Muscle of leg (tissue), 11 donors: ENCODE measurements around the gene ENPP5. TPM values are rescaled to one million over a fixed set of nuclear protein-coding genes. Genes with fewer than 3 reads are reported as not detected.

Source experiments
- DNase-seq: peaks from one replicate; pipeline ENCODE4 v3.0.0; 2013
- H3K27ac ChIP-seq: one replicate; pipeline ENCODE4 v1.5.1; 2013; ENCODE audit warnings: mild to moderate bottlenecking, low read length, control low read depth
- H3K27me3 ChIP-seq: one replicate; pipeline ENCODE4 v1.6.1; 2013; ENCODE audit warnings: low read length; ENCODE audit not compliant: control insufficient read depth, insufficient read depth
- H3K36me3 ChIP-seq: one replicate; pipeline ENCODE4 v1.6.1; 2013; ENCODE audit warnings: low read length; ENCODE audit not compliant: control insufficient read depth, insufficient read depth
- H3K4me1 ChIP-seq: one replicate; pipeline ENCODE4 v1.6.1; 2013; ENCODE audit warnings: low read length; ENCODE audit not compliant: control insufficient read depth, insufficient read depth
- H3K4me3 ChIP-seq: one replicate; pipeline ENCODE4 v1.5.1; 2013; ENCODE audit warnings: low read length, control low read depth
- H3K9me3 ChIP-seq: replicated peaks from 2 replicates; pipeline ENCODE4 v1.6.1; 2013; ENCODE audit warnings: low read depth, low read length; ENCODE audit not compliant: control insufficient read depth
- WGBS: methylation state at CpG from one replicate; pipeline ENCODE4 v1.1.5; 2013; ENCODE audit warnings: missing lambda C conversion rate; ENCODE audit not compliant: insufficient coverage; 5-methylcytosine and 5-hydroxymethylcytosine counted together
- polyA plus RNA-seq, 8 donors: library from polyadenylated mRNA; unstranded; fragments of 120-200 nt; gene quantifications; one replicate each; pipeline versions ENCODE4 v1.2.1 to v1.2.3, GENCODE V29; 2013; ENCODE audit warnings: inconsistent platforms in 1 of 8, low replicate concordance in 1 of 8; ENCODE audit not compliant: insufficient read length in 8 of 8, insufficient read depth in 1 of 8
- total RNA-seq: library from RNA; stranded (reverse); fragments of 120-200 nt; gene quantifications from one replicate; pipeline ENCODE4 v1.2.4, GENCODE V29; 2013

ENPP5 gene
- total and polyA plus RNA-seq, 9 donors: 2.6 to 5.9 (median 4.1) TPM

DNA sequence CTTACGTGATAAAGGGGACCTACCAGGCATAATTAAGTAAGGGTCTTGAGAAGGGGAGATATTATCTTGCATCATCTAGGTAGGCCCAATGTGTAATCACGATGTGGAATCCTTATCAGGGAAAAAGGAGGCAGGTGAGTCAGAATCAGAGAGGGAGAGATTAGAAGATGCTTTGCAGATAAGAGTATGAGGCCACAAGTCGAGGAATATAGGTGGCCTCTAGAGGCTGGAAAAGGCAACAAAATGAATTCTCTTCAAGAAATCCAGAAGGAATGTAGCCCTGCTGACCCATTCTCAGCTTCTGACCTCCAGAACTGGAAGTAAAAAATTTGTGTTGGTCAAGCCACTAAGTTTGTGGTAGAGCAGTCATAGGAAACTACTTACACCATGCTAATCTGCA lies 51.9 kb downstream of the ENPP5 start:
- no peak for DNase-seq
- H3K27ac ChIP-seq: no peak overlapping the region
- 65% methylated on average over 2 of the region's 3 CpGs for WGBS
- no peaks in the 10 kb centered on the region for H3K4me1 ChIP-seq
- no peak overlapping the region for H3K4me3 ChIP-seq
- H3K27me3 ChIP-seq: no peaks in the 10 kb centered on the region
- H3K36me3 ChIP-seq: no peaks in the 10 kb centered on the region
- H3K9me3 ChIP-seq: no peaks in the 10 kb centered on the region

DNA sequence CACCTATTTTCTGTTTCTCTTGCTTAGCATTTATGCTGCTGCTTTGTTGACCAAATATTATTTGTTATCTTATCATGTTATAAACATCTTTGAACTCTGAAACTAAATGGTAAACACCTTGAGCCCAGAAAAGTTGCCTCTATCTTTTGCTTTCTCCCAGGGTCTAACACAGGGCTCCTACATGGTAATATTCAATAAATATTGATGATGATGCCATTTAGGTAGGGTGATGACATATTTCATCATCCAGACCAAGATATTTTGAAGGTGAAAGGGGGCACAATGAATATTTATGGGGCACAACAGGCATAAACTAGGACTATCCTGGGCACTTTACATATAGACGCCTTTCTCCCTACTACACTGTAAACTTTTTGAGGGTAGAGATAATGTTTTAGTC lies 52.6 kb downstream of the ENPP5 start:
- H3K4me3 ChIP-seq: no peak overlapping the region
- no peaks in the 10 kb centered on the region for H3K27me3 ChIP-seq
- no CpG with 5 or more reads among the region's 1 CpG for WGBS
- H3K9me3 ChIP-seq: no peaks in the 10 kb centered on the region
- H3K4me1 ChIP-seq: no peaks in the 10 kb centered on the region
- no peak for DNase-seq
- no peak overlapping the region for H3K27ac ChIP-seq
- H3K36me3 ChIP-seq: no peaks in the 10 kb centered on the region

- no peak for DNase-seq
- WGBS: no CpG with 5 or more reads among the region's 2 CpGs
- no peaks in the 10 kb centered on the region for H3K36me3 ChIP-seq
- H3K27me3 ChIP-seq: no peaks in the 10 kb centered on the region
- no peak overlapping the region for H3K4me3 ChIP-seq
- H3K27ac ChIP-seq: no peak overlapping the region
- H3K9me3 ChIP-seq: no peaks in the 10 kb centered on the region
- no peaks in the 10 kb centered on the region for H3K4me1 ChIP-seq
Observed at GRCh38 chr6:46116289-46116688, 54.5 kb downstream of the ENPP5 start.

DNA sequence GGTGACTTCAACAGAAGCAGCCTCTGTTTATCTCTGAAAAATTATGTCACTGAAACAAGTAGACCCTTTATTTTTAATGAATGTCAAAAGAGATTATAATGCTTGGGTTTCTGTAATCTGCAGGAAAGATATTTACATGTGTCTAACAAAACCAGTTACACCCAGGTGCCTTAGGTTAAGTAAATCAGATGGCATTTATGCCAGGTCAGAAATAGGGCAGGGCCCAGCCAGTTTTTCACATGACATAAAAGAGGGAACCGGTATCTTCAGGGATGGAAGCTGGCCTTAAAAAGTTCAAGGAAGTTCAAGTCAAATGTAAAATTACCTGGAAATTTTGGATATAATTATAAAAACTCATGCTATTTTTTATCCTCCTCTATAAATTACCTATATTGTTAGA lies 55.1 kb downstream of the ENPP5 start:
- Histone ChIP-seq H3K4me1 (no peaks in the 10 kb centered on the region), H3K27me3 (no peaks in the 10 kb centered on the region), H3K9me3 (no peaks in the 10 kb centered on the region), H3K36me3 (no peaks in the 10 kb centered on the region), H3K27ac (no peak overlapping the region), H3K4me3 (no peak overlapping the region)
- no peak for DNase-seq
- WGBS: no CpG with 5 or more reads among the region's 1 CpG

DNA sequence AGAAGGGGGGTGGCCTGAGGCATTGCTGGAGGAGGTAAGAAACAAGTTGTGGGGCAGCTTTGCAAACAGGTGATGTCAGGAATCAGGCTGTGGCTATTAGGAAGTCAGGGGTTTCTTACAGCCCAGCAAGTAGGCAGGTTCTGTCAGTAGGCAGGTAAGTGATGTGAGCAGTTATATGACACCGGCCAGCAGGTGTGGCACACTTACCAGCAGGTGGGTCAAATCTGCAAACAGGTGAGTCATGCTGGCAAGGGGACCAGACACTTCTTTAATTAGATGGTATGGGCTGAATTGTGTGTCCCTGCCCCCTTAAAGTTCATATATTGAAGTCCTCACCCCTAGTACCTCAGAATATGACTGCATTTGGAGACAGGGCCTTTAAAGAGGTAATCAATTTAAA lies 57.4 kb downstream of the ENPP5 start:
- no peaks in the 10 kb centered on the region for H3K4me1 ChIP-seq
- DNase-seq: no peak
- H3K27ac ChIP-seq: no peak overlapping the region
- no peaks in the 10 kb centered on the region for H3K27me3 ChIP-seq
- H3K4me3 ChIP-seq: no peak overlapping the region
- H3K9me3 ChIP-seq: no peaks in the 10 kb centered on the region
- no peaks in the 10 kb centered on the region for H3K36me3 ChIP-seq
- WGBS: 80% methylated on average over 1 of the region's 1 CpG

Other genes with a start within 250 kb of the ENPP5 start
- 8.5 TPM for gene CLIC5, start 155.1 kb downstream of the ENPP5 start, total RNA-seq
- 10 to 100 TPM; 10.2 to 15.4 (median 14.4) TPM for gene CLIC5, start 155.1 kb downstream of the ENPP5 start, polyA plus RNA-seq
- 35.4 TPM for gene ENPP4, start 41.0 kb downstream of the ENPP5 start, total RNA-seq
- gene ENPP4, start 41.0 kb downstream of the ENPP5 start, polyA plus RNA-seq: 10 to 100 TPM; 23.1 to 53.5 (median 39.3) TPM